DMS153 treated with DMSO at 0.1 percent for 48 hours (cell line): ENCODE results near the gene SIPA1L3.
A peak's percentile ranks its signal among the peaks of the same experiment; 100 is the strongest.

Experiments used
- DNase-seq: peaks from one replicate; lab custom pipeline; 2025; ENCODE audit not compliant: unreplicated experiment; lab: John Stamatoyannopoulos, UW

The SIPA1L3 gene

DNA sequence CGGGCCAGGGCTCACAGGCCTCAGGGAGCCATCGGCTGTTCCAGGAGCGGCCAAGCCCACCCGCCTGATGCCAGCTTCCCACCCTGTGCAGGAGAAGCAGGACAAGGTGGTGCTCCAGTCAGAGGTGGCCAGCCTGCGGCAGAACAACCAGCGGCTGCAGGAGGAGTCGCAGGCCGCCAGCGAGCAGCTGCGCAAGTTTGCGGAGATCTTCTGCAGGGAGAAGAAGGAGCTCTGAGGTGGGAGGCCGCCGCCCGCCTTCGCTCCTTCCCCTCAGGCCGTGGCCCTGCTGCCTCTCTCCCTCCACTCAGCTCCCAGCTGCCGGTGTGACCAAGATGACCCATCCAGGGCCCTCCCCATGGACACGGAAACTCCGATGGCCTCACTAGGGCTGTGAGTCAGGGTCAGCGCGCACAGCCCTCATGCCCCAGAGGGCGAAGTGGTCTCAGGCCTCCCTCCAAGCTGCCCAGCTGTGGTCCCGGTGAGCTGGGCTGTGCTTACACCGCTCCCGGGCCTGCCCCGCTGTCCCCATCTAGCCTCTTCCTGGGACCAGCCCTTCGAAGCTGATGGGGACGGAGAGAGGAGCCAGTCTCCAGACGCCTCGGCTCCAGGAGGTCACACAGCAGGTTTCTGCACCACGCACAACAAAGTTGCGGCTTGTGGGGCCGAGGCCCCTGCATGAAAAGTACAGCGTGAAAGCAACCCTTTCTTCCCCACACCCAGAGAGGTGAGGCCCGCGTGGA lies 299.2 kb downstream of the SIPA1L3 start:
- DNase-seq: no peak

DNA sequence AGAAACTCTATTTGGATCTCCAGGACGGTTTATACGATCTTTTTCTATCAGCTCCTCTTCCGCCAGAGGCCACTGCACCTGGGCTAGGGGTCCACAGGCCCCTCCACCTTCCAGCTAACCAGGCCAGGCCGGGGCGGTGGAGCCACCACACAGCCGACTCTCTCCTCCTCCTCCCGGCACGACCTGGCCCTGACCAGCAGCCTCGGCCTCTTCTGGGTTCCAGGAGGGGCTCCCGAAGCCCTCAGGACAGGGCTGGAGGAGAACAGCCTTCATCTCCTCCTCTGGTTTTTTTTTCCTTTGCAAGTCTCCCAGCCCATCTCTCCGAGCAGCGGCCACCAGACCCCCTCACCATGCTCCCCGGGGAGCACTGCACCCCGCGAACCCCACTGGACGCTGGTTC lies 299.9 kb downstream of the SIPA1L3 start:
- no peak for DNase-seq

DNA sequence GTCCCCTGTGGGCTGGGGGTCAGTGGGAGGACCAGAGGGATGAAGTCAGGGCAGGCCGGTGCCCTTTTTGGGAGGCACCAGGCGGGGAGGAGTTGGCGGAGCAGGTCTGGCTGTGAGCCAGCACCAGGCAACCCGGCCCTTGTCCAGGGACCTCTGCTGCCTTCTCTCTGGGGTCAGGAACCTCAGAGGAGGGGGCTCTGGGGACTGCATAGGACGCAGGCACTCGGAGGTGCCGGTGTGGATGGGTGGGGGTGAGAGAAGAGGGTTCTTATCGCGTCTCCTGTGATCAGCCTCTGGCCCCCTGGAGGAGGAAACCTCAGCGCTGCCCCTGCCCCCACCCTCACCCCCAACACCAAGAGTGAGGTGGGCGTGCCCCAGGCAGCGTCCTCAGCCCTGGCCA lies 300.5 kb downstream of the SIPA1L3 start:
- no peak for DNase-seq

DNA sequence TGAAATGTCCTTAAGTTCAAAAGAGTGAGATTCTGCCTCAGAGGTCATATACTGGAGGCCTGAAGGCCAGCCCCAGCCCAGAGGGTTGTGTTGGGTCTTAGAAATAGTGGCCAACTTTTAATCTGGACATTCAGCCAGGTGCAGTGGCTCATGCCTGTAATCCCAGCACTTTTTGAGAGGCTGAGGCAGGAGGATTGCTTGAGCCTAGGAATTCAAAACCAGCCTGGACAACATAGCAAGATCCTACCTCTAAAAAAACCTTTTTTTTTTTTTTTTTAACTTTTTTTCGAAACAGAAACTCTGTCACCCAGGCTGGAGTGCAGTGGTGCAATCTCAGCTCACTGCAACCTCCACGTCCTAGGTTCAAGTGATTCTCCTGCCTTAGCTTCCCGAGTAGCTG lies 301.6 kb downstream of the SIPA1L3 start:
- DNase-seq: no peak

DNA sequence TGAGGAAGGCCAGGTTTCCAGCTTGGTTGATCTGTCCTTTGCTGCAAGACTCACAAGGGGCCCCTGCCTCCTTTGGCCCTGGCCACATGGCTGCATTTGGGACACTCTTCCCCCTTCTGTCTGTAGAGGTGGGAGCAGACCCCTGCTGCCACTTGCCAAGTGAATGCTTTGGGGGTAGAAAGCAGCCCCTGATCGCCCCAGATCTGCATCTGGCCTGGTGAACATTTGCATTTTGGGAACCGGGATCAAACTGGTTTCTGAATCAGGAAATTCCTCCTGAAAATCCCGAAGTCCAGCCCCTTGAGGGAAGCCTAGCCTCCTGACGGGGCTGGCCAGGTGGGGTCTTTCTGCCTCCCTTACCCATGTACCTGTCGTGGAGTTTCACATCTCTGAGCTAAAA lies 302.1 kb downstream of the SIPA1L3 start:
- DNase-seq: no peak

DNA sequence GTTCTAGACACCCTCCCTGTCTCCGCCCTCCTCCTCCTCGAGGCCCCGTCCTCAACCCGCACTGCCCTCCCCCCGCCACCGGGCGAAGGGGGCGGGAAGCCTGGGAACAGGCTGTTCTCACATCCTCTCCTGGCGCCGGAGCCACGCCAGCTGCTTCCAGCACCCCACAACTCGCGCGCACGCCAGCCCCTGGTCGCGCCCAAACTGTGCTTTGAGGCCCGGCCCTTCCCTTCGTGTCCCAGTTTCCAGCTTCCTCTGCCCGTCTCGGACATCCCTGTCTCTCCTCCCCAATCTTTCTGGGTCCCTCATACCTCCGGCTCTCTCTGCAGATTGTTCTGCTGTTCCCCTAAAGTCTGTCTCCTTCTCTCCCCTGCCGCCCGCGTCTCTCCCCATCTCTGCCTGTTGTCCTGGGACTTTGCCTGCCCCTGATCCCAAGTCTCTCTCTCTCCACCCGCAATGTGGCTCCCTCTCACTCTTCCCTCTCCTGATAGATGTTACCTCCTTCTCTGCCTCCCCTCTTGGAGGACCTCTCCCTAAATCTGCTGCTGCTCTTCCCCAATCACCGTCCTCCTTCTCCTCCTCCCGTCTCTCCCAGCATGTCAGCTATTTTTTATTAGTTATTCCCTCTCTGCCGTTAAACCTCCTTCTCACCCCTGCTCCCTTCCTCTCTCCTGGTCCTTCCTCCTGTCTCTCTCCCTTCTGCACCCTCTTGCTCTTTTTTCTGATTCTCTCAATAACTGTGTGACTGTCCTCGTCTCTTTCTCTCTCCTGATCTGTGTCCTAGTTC lies 302.9 kb downstream of the SIPA1L3 start:
- peak; percentile 25 for DNase-seq

DNA sequence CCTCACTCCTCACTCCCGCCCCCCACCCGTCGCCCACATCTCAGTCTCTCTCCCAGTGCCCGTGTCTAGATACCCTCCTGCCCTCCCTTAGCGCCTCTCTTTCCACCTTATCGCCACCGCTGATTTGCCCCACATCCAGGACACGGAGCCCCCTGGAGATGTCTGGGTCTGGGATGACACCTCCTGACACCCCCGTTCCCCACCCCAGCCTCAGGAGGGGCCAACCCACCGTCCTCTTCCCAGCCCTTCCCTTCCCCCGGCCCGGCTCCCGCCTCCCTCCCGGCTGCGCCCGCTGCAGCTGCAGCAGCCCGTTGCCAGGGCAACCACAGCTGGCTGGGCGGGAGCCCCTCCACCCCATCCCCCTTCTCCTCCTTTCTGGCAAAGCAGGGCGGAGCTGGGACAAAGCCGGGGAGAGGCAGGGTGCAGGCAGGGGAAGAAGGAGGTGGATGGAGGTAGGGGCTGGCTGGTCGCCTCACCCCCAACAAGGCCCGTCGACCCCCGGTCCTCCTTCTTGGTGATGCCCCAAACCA lies 303.5 kb downstream of the SIPA1L3 start:
- DNase-seq: no peak

DNA sequence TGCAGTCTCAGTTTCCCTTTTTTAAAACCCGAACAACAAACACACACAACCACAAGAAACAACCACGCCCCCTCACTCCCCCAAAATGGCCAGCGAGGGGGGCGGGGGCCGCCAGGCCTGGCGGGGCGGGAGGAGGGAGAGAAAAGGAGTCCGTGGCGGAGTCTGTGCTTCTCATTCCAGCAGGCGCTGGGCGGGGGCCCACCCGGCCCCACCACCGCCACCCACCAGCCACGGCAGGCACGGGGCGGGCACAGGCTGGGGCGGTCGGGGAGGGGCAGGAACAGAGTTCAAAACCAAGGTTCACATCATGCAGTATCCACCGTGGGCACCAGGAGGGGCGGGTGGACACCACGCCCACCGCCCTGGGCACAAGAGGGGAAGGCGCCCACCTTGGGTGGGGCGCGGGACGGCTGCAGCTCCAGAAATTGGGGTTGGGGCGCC lies 304.2 kb downstream of the SIPA1L3 start:
- DNase-seq: no peak

DNA sequence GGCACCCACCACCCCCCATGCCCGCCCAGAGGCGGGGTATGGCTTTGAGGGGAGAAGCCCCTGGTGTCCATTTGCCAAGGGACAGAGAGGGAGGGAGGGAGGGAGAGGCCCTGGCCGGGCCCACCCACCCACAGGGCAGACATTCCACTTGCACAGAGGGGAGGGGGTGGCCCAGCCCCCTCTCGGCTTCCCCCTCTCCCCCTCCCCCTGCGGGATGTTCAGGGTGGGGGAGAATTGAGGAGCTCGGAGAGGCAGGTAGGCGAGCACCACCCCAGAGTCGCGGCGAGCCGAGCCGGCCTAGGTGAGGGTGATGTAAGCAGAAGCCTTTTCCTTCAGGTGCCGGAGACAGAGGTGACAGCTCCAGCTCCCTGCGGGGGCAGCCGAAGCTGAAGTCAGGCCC lies 304.8 kb downstream of the SIPA1L3 start:
- DNase-seq: no peak

DNA sequence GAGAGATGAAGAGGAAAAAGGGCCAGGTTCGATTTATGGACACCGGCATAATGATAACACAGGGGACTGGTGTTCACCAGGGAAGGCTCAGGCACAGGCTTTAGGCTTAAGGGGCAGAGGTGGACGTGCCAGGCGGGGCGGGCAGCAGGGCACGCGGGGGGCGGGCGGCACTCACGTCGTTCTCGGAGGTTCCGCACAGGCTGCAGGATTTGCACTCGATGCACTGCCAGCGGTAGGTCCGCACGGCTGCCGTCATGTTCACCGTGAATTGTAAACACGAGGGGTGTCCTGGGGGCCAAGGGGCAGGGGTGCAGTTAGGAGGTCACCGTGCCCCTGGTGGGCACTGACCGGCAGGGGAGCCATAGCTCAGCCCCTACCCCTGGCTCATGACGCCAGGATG lies 306.5 kb downstream of the SIPA1L3 start:
- no peak for DNase-seq

DNA sequence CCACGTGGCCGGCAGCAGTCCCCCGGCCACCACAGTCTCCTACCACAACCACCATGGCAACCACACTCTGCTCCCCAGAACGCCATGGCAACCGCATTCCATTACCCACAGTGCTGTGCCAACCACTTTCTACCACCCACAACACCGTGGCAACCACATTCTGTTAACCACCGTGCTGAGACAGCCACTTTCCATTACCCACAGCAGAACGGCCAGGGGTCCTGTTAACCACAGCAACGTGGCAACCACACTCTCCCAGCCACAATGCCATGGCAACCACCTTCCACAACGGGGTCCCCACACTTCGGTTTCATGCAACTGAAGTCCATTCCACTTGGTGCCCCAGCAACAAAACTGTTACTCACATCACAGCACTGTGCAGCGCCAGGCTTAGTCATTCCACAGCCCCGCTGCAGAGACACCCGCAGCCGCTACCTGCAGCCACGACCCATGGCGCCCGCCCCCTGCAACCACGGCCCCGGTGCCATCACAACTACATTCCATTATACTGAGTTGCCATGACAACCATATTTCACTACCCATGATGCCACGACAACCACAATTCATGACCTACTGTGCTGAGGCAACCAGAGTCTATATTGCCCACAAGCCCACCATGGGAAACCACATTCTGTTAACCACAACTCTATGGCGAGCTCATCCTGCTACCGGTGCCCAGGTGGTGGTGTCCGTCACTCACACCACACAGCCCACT lies 307.1 kb downstream of the SIPA1L3 start:
- no peak for DNase-seq

DNA sequence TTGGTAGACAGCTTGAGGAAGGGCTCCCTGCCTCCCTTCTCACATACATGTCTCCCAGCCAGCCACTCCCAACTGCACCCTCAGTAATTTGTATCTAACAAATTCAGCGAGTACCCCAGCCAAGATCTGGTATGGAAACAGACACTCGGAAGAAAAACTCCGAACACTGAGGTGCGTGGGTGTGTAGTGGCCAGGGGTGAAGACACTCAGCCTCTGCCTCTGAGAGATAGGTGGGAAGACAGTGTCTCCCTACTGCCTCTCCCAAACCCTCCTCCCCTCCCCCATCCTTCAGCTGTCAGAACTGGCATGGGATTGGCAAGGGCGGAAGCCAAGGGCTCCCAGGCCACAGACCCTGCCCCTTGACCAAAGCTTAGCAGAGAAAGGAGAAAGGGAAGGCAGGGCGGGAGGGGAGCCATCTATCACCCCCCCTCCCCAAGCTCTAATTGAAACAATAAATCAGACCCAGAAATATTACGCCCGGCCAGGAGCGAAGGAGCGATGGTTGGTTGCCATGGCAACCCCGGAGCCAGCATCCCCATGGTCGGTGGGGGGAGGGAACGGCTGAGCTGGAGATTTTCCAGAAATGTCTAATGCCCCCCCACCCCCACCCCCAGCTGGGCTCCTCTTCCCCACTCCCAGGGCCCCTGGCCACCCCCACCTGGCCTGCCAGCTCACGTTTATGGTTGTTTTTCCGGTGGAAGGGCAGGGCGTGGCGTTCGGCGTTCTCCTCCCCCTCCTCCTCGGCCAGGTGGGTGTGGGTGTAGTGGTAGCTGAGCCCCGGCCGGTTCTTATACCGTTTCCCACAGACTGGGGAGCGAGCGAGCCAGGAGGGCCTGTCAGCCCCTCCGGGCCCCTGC lies 310.0 kb downstream of the SIPA1L3 start:
- no peak for DNase-seq

DNA sequence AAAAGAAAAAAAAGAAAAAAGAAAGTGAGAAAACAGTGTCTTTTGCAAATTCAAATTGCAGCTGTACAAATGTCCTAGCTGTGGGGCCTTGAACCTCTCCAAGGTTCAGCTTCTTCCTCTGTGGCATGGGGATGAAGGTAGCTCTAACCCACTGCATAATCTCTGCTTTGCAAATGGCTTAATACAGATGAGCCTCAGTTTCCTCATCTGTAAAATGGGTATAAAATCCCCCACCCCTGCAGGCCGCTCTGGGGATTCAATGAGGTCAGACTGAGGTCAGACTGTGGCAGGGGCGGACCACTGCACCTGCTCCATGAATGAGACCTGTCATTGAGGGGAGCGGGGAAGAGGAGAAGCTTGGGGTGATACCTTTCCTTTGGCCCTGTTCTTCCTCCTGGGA lies 311.2 kb downstream of the SIPA1L3 start:
- no peak for DNase-seq

DNA sequence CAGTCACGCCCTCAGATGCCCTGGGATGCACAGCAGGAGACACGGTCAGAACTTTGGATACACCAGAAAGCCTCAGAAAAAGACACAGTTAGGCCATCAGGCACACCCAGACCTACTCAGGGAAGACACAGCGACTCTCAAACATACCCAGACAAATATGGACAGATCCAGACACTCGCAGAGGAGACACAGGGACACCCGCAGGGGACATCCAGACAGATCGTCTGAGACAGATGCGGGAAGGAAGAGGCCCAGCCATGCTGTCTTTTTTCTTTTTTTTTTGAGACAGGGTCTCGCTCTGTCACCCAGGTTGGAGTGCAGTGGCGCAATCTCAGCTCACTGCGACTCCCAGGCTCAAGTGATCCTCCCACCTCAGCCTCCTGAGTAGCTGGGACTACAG lies 312.2 kb downstream of the SIPA1L3 start:
- DNase-seq: no peak

DNA sequence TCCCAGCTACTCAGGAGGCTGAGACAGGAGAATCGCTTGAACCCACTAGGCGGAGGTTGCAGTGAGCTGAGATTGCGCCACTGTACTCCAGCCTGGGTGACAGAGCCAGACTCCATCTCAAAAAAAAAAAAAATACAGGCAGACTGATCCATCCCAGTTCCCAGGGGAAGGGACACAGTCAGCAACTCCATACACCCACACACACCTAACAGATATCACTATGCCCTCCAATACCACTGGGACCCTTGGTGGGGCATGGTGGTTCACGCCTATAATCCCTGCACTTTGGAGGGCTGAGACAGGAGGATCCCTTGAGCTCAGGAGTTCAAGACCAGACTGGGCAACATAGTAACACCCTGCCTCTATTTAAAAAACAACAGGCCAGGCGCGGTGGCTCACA lies 314.4 kb downstream of the SIPA1L3 start:
- DNase-seq: no peak

DNA sequence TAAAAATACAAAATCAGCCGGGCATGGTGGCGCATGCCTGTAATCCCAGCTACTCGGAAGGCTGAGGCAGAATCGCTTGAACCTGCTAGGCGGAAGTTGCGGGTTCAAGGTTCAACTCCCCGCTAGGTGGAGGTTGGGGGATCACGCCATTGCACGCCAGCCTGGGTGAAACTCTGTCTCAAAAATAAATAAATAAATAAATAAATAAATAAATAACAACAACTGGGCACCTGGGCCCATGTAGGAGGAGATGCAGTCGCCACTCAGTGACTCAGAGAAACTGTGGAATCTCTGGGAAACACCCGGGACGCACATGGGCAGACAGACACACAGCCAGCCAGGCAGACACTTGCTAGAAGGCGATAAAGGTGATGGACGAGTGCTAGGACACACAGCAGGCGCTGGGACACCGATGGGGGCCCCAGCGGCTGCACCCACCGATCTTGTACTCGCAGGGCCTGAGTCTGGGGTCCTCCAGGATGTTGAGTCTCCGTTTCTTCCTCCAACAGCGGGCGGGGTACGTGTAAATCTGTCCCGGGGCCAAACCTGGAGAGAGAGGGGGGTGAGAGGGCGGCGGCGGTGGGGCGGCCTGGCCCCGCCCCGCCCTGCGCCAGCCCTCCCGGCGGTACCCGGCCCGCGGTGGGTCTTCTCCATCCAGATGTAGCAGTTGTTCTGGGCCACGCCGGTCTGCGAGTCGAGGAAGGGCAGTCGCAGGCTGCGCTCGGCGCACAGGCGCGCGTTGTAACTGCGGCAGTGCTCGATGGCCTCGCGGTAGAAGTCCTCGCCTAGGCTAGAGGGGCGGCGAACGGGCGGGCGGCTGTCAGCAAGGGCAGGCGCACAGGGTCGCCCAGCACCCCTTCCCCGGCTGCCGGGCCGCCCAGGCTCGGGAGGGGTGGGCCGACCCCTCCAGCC lies 315.2 kb downstream of the SIPA1L3 start:
- no peak for DNase-seq

DNA sequence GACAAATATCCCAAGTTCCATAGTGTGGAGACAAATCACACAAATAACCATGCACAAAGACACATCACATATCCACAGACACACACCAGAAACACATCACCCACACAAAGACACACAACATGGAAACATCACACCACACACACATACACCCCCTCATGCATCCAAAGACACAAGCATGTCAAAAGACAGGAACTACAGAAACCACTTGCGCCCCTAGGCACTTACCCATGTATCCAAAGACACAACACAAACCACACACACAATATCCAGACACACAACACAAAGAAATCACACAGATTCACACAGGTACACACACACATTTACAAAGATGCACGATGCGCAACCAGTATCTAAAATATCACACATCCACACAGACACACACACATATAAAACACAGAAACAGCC lies 316.1 kb downstream of the SIPA1L3 start:
- no peak for DNase-seq

DNA sequence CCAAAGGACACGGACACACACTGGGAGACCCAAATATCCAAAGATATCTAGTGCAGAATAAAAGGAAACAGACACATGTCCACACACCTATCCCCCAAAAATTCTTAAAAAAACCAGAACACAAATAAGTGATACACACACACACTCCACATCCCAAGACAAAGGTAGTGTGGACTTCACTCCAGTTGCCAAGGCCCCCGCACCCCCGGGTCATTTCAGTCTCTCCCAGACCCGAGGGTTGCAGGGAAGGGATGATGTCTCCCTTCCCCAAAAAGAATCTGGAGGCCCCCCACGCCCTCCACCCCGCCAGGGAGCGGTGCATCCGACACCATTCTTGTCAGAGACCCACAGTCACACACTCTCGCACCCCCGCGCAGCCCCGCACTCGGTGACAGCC lies 316.6 kb downstream of the SIPA1L3 start:
- no peak for DNase-seq

DNA sequence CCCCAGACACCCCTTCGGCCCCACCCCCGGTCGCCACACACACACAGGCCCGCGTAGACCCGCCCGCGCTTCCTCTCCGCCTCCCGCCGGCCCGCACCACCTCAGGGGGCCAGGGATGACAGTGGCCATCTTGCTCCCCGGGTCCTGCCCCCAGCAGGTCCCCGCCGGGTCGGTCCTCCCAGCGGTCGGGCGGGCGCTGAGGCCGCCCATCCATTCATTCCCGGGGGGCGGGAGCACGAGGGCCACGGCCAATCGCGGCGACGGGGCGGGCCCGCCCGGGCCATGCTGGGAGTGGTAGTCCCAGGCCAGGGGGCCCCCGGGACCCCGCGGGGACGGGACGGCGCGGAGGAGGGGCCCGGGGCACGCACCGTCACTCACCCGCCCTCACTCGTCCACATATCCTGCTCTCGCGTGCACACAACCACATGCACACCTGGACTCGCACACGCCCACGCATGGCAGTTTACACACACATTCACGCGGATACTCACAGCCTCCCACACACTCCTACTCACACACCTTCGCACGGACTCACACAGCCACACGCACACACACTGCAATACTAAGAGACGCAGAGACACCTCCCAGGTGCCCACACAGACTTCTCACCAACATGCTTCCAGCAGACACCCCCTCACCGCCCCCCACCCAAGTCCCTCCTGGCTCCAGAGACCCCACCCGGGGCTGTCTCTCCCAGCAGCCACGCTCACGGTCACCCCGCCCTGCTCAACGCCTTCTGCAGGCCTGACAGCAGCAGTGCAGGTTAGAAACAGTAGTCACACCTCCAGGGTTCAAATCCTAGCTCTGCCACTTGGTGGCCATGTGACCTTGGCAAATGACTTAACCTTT lies 317.2 kb downstream of the SIPA1L3 start, which contains the start of gene DPF1:
Gene DPF1 (minus strand): TSS at position 209 of the 849 bp plus-strand sequence. CDS start 80 bp downstream, at position 129.
- DNase-seq: peak; percentile 51
